M059J (cell line): Measurements from ENCODE around the gene AIFM2. TPM values are rescaled to one million over a fixed set of nuclear protein-coding genes. Genes with fewer than 3 reads are reported as not detected.
A peak's percentile ranks its signal among the peaks of the same experiment; 100 is the strongest.
"Not testable (repeated sequence)": the region's sequence is repeated elsewhere in the genome, so short reads cannot be mapped to it uniquely, and the experiment has no call there.

ENCODE experiments used
- DNase-seq: peaks from one replicate; pipeline ENCODE4 v3.0.0-alpha.2; 2012; ENCODE audit warnings: low read depth
- total RNA-seq: library from RNA; depleted of rRNA; stranded (reverse); fragments of >200 nt; shearing (Covaris generic); gene quantifications from 2 replicates; pipeline ENCODE4 v1.2.3, GENCODE V29; 2014

The AIFM2 gene
- total RNA-seq, 1 experiment from 2014 or later, result 8.0 TPM

- not testable (repeated sequence) for DNase-seq
Measured at GRCh38 chr10:70123166-70123565, 9.5 kb downstream of the AIFM2 start.

- DNase-seq, result peak; percentile 66
Measured at GRCh38 chr10:70122742-70123141, 9.9 kb downstream of the AIFM2 start.

- DNase-seq, result no peak
Measured at GRCh38 chr10:70121281-70121949, 11.2 kb downstream of the AIFM2 start.

GRCh38 chr10:70120417-70120816, 12.2 kb downstream of the AIFM2 start:
- no peak for DNase-seq

- no peak for DNase-seq
Measured at GRCh38 chr10:70119623-70120022, 13.0 kb downstream of the AIFM2 start.

DNA sequence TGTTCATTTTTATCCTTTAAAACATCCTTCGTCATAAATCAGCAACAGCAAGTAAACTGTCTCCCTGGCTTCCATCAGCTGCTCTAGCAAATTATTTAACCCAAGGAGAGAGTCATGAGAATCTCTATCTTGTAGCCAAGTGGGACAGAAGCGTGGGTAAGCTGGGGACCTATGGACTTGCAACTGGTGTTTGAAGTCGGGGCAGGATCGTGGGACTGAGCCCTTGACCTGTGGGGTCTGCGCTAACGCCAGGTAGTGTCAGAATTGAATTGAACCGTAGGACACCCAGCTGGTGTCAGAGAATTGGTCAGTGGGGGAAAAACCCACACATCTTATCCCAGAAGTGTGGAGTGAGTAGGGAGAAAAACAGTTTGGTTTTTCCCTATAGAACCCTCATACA, 13.4 kb downstream of the AIFM2 start:
- no peak for DNase-seq

DNA sequence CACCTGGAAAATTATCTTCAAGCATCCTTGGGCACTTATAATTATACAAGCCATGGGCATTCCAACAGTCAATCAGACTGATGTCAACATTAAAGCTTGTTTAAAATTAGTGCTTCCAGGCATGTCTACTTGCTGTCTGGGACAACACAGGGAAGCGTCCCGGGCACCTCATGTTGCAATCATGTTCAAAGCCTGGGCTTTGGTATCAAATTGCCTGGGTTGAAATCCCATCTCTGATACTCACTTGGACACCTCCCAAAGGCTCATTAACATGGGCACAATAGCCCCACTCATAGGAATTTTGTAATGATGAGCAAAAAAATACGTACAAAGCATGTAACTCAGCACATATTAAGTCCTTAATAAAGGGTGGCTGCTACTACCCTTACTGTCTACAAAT, 14.4 kb downstream of the AIFM2 start:
- DNase-seq, result no peak

DNA sequence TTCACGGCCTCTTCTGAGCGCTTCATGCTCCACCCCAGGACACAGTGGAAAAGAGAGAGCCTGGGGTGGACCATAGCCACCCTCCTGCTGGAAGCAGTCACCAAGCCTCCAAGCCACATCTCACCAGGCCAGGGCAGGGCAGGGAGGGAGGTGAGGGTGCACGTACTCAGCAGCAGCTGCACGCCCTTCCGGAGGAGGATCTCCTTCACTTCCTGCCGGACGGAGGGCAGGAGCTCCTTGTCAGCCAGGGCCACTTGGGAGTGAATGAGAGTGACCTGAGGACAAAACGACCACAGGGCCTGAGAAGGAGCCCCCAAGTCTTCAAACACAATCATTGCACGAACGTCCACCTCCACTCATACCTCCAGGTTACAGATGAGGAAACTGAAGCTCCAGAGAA, 15.0 kb downstream of the AIFM2 start:
- no peak for DNase-seq

DNA sequence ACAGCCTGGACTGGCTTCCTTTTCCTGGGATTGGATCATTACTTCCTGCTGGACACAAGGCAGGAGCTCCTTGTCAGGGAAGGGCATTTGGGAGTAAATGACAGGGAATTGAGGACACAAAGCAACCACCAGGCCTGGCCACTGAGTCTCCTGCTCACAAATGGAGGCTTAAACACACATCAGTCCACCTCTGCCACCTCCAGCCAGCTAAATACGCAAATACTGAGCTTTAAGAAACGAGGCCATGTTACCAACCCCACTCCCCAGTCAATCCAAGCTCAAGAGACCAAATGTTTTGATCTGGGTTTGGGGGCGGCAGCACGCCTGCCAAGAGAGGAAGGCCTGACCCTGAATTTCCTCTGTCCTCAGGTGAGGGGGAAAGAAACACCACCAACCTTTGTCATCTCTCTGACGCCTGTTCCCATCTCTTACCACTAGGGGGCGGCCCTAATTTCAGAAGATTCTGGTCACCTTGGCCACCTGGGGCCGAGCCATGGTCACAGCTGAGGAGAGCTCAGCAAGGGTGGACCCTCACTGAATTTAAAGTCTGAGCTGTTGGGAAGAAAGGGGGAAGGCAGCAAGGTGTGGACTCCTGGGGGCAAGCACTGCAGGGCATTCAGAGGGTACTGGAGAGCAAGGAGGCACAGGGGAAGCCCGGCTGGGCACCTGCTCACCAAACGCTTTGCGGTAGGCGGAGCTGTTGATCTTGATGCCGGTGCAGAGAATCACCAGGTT, 16.5 kb downstream of the AIFM2 start:
- DNase-seq, result peak; percentile 38

- DNase-seq, result no peak
Measured at GRCh38 chr10:70114902-70115301, 17.7 kb downstream of the AIFM2 start.

- no peak for DNase-seq
Measured at GRCh38 chr10:70112071-70112470, 20.6 kb downstream of the AIFM2 start.

GRCh38 chr10:70111496-70111895, 21.1 kb downstream of the AIFM2 start:
- no peak for DNase-seq

GRCh38 chr10:70109064-70109729, 23.4 kb downstream of the AIFM2 start:
- no peak for DNase-seq

DNA sequence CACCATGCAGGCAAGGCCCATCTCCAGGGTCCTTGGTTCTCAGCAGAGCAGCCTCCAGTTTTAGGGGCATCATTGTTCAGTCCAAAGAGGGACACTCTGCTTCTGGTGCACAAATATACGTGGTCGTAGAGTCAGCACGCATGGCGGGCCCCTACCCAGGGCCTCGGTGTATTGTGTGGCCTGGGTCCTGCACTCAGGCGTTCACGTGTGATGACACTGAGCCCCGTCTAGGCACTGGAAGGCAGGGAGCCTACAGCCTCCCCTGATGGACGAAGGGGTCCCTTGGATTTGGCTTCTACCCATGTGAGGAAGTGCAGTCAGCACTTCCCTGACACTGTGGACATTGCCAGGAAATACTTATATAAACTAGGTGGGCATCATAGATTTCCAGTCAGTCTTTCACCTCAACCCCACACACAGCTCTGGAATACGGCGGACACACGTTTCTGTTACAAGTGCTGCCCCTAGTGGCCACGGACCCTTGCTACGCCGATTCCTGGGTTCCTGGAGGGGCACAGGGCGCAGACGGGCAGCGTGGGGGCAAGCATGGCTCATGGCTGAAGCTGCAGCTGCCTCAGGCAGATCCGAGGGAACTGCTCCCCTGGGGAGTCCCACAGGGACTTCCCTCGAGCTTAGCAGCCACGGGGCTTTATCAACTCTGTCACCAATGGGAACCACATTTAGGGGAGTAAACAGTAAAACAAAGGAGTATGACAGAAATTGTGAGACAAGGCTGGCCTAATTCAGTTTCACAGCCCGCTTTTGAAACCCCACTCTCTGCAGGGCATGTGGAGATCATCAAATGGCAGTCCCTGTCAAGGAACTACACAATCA, 25.4 kb downstream of the AIFM2 start:
- no peak for DNase-seq

GRCh38 chr10:70101668-70102067, 31.0 kb downstream of the AIFM2 start:
- no peak for DNase-seq

DNA sequence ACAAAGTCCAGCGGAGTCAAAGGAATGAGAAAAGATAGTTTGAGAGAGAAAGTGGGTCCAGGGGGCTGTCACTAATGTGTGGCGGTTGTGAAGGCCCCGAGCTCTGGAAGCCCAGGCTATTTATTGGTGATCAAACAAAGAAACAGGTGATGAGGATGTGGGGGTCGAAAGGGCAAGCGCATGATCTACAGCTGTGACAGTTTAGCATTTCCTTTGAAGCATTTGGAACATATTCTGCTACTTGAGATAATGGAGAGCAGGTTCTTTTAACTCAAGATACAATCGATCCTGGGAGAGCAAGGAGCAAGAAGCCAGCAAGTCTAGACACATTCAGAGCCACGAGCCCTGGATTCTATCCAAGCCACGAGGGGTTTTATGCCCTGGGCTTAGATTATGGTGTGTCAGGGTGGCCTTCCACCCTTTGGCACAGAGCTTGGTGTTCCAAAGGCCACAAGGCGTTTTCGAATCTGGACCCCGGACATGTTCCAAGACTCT, 31.5 kb downstream of the AIFM2 start:
- DNase-seq, result not testable (repeated sequence)

DNA sequence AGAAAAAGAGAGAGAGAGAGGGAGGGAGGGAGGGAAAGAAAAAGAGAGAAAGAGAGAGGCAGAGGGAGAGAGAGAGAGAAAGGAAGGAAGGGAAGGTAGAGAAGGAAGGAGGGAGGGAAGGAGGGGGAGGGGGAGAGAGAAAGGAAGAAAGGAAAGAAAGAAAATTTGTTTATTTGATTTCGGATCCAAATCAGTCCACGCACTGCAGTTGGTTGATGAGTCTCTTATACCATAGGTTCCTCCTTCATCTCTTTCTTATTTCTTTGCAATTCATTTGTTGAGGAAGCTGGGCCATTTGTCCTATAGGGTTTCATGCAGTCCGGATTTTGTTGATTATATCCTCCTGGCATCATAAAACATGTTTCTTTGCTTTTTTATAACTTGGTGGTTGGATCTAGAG, 34.4 kb downstream of the AIFM2 start:
- no peak for DNase-seq

GRCh38 chr10:70097459-70097858, 35.2 kb downstream of the AIFM2 start:
- DNase-seq, result no peak

- DNase-seq, result no peak
Measured at GRCh38 chr10:70096705-70097420, 35.8 kb downstream of the AIFM2 start.

- DNase-seq, result no peak
Measured at GRCh38 chr10:70096016-70096704, 36.5 kb downstream of the AIFM2 start.

GRCh38 chr10:70094250-70094649, 38.4 kb downstream of the AIFM2 start:
- DNase-seq, result no peak
